ENCODE data around the gene ITPR2. TPM values are rescaled to one million over a fixed set of nuclear protein-coding genes. Genes with fewer than 3 reads are reported as not detected.

The ITPR2 gene
- total and polyA plus RNA-seq, 2 of the 13 experiments (the other 11 are each of a cell fraction or from before 2014, with no cell fraction given), result 31.9 to 81.9 TPM

DNA sequence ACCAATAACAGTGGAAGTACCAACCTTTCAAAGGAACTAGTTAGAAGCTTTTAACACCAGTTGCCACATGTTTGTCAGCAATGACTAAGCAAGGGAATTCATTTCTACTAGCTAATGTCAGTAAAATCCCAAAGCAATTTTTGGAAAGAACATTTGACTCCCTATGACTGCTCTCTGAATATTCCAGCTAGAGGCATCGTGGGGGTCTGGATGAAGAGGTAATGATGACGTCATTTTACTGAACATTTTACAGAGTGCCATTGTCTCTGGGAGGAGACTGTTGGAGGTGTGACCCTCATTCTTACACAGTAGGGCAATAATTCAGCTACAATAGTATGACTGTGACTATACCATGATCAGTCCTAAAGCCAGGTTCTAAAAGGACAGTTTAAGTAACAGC is 204.8 kb downstream of the ITPR2 start:
- CTCF ChIA-PET (ENCODE audit: low intra/inter-chr PET ratio, low total read pairs), result no interaction called here
- in situ Hi-C loops (cut with HindIII; ENCODE audit: extremely low pct_ligation_motif_present, low pct_unique_long_range_greater_than_20kb), result no loop called here
- Histone ChIP-seq H2AFZ (ENCODE audit: low read length) (no peak overlapping the region), H3K4me1 (ENCODE audit: insufficient read depth, low read length) (peaks cover 49% of the 10 kb centered on the region), H4K20me1 (ENCODE audit: insufficient read depth, low read length) (no peaks in the 10 kb centered on the region), H3K9me3 (ENCODE audit: low read length) (no peaks in the 10 kb centered on the region), H3K9ac (ENCODE audit: insufficient read depth, low read depth, low read length) (no peak overlapping the region), H3K27me3 (ENCODE audit: control insufficient read depth in 1 of 2, insufficient read depth in 2 of 2, low read length in 2 of 2) (no peaks in the 10 kb centered on the region), H3K27ac (ENCODE audit: extremely low read length, insufficient read depth, low read length) (peak overlapping the region; percentile 8), H3K4me2 (ENCODE audit: low read depth, low read length) (no peak overlapping the region), H3K79me2 (ENCODE audit: insufficient read depth, low read length) (no peaks in the 10 kb centered on the region), H3K36me3 (replicated peaks in 1 of 2; ENCODE audit: control insufficient read depth in 1 of 2, insufficient read depth in 2 of 2, low read length in 2 of 2) (peaks cover 14 to 48% of the 10 kb centered on the region in 2 experiments), H3K4me3 (replicated peaks in 1 of 3; ENCODE audit: insufficient read depth in 1 of 3, low read depth in 2 of 3, low read length in 3 of 3) (no peak overlapping the region)
- peak; percentile 83 for TF ChIP-seq ATF7 (IDR thresholded peaks at IDR 0.05)
- TF ChIP-seq ATF7 (CRISPR knock-in tag; IDR thresholded peaks at IDR 0.05), result no peak
- 0 out of 2 replicates have a peak, but pooled peaks have one; percentile 15 for TF ChIP-seq SAP130 (CRISPR knock-in tag; IDR thresholded peaks at IDR 0.05; ENCODE audit: low read depth)
- TF ChIP-seq NFYC (CRISPR knock-in tag; IDR thresholded peaks at IDR 0.05), result no peak
- TF ChIP-seq CREB1 (IDR thresholded peaks at IDR 0.05), result peak; percentile 52; the same call in 1 of the 2 replicates
- no peak for TF ChIP-seq CREB1 (CRISPR knock-in tag; IDR thresholded peaks at IDR 0.05)
- POLR2A ChIA-PET, result no interaction called here
- DNase-seq (ENCODE audit: low spot score) (no peak), FAIRE-seq (no peak), ATAC-seq (no peak)
- BruUV-seq (replicated peaks), result no TSS peak
- intact Hi-C loops (cut with micrococcal nuclease; ENCODE audit: unreplicated experiment), result no loop called here
- WGBS (ENCODE audit: low lambda C conversion rate), result 89% methylated on average over 2 of the region's 2 CpGs

GRCh38 chr12:26627335-26627734 is 205.7 kb downstream of the ITPR2 start:
- H2AFZ ChIP-seq (ENCODE audit: low read length), result no peak overlapping the region
- DNase-seq (ENCODE audit: low spot score) (peak; percentile 64), ATAC-seq (no peak), FAIRE-seq (no peak)
- H3K27ac ChIP-seq (ENCODE audit: extremely low read length, insufficient read depth, low read length), result no peak overlapping the region
- no peak overlapping the region for H3K9ac ChIP-seq (ENCODE audit: insufficient read depth, low read depth, low read length)
- ChIA-PET POLR2A (no interaction called here), CTCF (ENCODE audit: low intra/inter-chr PET ratio, low total read pairs) (no interaction called here)
- H3K36me3 ChIP-seq (replicated peaks in 1 of 2; ENCODE audit: control insufficient read depth in 1 of 2, insufficient read depth in 2 of 2, low read length in 2 of 2), result peaks cover 16 to 57% of the 10 kb centered on the region in 2 experiments
- no peaks in the 10 kb centered on the region for H3K79me2 ChIP-seq (ENCODE audit: insufficient read depth, low read length)
- H3K4me1 ChIP-seq (ENCODE audit: insufficient read depth, low read length), result peaks cover 43% of the 10 kb centered on the region
- no peak overlapping the region for H3K4me3 ChIP-seq (replicated peaks in 1 of 3; ENCODE audit: insufficient read depth in 1 of 3, low read depth in 2 of 3, low read length in 3 of 3)
- in situ Hi-C loops (cut with HindIII; ENCODE audit: extremely low pct_ligation_motif_present, low pct_unique_long_range_greater_than_20kb), result no loop called here
- no peaks in the 10 kb centered on the region for H4K20me1 ChIP-seq (ENCODE audit: insufficient read depth, low read length)
- H3K27me3 ChIP-seq (ENCODE audit: control insufficient read depth in 1 of 2, insufficient read depth in 2 of 2, low read length in 2 of 2), result no peaks in the 10 kb centered on the region
- WGBS (ENCODE audit: low lambda C conversion rate), result 78% methylated on average over 4 of the region's 4 CpGs
- no TSS peak for BruUV-seq (replicated peaks)
- H3K4me2 ChIP-seq (ENCODE audit: low read depth, low read length), result no peak overlapping the region
- intact Hi-C loops (cut with micrococcal nuclease; ENCODE audit: unreplicated experiment), result no loop called here
- no peaks in the 10 kb centered on the region for H3K9me3 ChIP-seq (ENCODE audit: low read length)
- TF ChIP-seq BATF2 (CRISPR knock-in tag; IDR thresholded peaks at IDR 0.05) (no peak), DRAP1 (CRISPR knock-in tag; IDR thresholded peaks at IDR 0.05) (no peak), ARID5B (CRISPR knock-in tag; IDR thresholded peaks at IDR 0.05) (0 out of 2 replicates have a peak, but pooled peaks have one; percentile 16), RFXANK (CRISPR knock-in tag; IDR thresholded peaks at IDR 0.05) (no peak), FOSL2 (CRISPR knock-in tag; IDR thresholded peaks at IDR 0.05) (0 out of 2 replicates have a peak, but pooled peaks have one; percentile 15)
- TF ChIP-seq, protein P1, sequence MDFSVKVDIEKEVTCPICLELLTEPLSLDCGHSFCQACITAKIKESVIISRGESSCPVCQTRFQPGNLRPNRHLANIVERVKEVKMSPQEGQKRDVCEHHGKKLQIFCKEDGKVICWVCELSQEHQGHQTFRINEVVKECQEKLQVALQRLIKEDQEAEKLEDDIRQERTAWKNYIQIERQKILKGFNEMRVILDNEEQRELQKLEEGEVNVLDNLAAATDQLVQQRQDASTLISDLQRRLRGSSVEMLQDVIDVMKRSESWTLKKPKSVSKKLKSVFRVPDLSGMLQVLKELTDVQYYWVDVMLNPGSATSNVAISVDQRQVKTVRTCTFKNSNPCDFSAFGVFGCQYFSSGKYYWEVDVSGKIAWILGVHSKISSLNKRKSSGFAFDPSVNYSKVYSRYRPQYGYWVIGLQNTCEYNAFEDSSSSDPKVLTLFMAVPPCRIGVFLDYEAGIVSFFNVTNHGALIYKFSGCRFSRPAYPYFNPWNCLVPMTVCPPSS (IDR thresholded peaks at IDR 0.05), result no peak
- TF ChIP-seq, protein P2, sequence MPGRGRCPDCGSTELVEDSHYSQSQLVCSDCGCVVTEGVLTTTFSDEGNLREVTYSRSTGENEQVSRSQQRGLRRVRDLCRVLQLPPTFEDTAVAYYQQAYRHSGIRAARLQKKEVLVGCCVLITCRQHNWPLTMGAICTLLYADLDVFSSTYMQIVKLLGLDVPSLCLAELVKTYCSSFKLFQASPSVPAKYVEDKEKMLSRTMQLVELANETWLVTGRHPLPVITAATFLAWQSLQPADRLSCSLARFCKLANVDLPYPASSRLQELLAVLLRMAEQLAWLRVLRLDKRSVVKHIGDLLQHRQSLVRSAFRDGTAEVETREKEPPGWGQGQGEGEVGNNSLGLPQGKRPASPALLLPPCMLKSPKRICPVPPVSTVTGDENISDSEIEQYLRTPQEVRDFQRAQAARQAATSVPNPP (CRISPR knock-in tag; IDR thresholded peaks at IDR 0.05), result no peak
